UCSD-AML1 (cell line): ENCODE data around the gene P4HA2.

Source experiments
- DNase-seq: peaks from one replicate; lab custom pipeline; 2025; ENCODE audit not compliant: unreplicated experiment; lab: John Stamatoyannopoulos, UW

P4HA2 gene

GRCh38 chr5:132253008-132253441 lies 25.4 kb upstream of the P4HA2 start:
- DNase-seq: no peak

DNA sequence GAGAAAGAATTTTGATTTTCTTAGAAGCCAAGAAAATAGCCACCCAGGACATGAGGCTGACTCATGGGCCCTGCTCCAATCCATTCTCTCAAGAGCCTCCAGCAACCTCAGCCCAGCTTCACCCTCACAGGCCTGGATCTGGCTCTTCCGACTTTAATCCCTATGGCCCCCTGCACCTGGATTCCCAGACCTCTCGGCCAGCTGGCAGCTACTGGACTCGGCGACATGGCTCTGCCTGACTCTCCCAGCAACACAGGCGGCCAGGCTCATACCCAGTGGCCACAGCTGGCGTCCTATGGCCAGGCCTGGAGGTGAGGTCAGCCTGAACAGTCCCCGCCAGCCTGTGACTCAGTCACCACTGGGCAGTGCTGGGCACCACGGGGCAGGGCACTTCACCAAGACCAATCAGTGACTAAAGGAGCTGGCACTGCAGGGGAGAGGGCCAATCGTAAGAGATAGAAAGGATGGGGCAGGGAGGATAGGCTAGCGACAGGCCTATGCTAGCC lies 23.6 kb upstream of the P4HA2 start:
- DNase-seq: no peak

GRCh38 chr5:132250547-132250946 lies 22.9 kb upstream of the P4HA2 start:
- no peak for DNase-seq

DNA sequence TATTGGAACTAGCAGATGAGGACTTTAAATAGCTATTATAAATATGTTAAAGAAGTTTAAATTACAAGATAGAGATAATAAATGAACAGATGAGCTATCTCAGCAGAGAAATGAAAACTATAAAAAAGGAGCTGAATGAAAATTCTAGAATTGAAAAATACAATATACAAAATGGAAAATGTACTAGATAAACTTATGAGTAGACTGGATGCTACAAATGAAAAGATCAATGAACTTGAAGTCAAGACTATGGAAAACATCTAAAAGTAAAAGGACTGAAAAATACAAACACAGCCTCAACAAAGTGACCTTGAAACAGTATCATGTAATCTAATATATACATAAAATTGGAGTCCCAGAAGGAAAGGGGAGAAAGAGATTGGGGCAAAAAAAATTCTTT lies 19.2 kb upstream of the P4HA2 start:
- DNase-seq: no peak

DNA sequence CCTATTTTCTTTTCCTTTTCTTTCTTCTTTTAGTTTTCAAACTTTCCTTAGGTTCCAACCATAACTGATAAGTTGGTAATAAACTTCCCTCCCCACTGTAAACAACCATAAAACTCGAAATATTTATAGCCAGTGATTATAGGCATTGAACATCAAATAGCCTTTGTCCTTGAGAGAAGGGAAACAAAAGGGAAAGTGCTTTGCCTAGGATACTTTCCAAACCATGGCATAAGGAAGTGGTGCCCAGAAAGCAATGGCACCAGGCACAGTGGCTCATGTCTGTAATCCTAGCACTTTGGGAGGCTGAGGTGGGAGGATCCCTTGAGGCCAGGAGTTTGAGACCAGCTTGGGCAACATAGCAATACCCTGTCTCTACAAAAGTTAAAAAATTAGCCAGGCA lies 17.9 kb upstream of the P4HA2 start:
- DNase-seq: no peak

DNA sequence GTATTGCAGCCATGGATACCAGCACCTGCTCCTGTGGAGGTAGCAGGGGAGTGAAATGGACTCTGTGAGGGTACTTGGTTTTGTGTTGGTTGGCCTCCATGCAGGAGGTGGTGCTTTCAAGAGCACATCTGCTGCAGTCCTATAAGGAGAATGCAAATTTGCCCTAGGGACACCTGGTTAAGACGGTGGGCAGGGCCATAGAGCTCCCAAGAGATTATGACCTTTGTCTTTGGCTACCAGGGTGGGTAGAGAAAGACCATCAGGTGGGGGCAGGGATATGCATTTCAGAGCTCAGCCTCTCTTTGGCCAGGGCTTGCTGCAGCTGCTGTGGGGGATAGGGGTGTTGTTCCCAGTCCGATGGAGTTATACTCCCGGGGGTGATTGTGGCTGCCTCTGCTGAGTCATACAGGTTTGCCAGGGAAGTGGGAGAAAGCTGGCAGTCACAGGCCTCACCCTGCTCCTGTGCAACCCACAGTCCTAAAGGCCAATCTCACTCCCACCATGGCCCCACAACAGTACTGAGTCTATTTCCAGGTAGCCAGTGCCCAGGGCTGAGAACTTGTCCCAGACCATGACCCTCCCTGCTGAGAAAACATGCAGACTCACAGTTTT lies 15.8 kb upstream of the P4HA2 start:
- DNase-seq: no peak

DNA sequence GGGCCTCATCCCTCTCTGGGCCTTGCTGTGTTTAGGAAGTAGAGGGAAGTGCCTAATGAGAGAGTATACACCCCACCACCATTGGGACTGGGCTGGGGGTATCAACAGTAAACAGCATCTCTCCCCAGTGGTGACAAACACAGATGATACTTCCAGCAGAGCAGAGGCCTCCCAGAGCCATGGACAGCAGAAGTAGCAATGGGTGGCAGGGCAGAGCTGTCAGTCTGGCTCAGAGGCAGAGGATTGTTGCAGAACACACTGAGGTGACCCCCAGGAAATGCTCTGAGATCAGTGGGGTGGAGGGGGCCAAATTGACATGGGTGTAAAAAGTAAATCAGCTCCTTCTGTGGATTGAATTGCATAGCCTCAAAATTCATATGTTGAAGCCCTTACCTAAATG lies 12.1 kb upstream of the P4HA2 start:
- DNase-seq: no peak

DNA sequence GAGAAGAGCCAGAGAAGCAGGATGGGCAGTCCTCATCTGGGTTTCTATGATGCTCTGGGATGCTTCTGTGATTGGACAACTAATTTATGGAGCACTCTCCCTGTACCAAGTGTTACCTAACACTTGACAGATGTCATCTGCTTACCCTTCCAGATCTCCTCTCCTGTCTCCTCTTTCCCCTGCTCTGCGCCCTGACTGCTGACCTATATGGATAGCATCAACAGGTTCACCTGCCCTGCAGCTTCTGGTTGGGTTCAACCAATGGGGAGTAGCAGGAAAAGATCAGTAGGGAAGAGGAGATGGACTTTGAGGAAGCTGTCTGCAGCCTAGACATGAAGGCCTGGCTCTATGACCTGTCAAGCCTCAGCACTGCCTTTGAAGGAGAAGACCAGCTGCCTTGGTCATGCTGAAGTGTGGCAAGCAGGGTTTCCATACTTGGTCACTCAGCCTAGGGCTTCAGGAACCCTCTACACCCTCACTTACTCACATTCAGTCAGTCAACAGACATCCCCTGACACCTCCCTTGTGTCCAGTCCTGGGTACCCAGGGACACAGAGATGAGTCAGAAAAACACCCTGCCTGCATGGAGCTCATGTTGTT lies 11.3 kb upstream of the P4HA2 start:
- no peak for DNase-seq

GRCh38 chr5:132238169-132238744 lies 10.6 kb upstream of the P4HA2 start:
- DNase-seq: peak; percentile 43

GRCh38 chr5:132237670-132238069 lies 10.0 kb upstream of the P4HA2 start:
- no peak for DNase-seq

GRCh38 chr5:132237141-132237540 lies 9.5 kb upstream of the P4HA2 start:
- no peak for DNase-seq

DNA sequence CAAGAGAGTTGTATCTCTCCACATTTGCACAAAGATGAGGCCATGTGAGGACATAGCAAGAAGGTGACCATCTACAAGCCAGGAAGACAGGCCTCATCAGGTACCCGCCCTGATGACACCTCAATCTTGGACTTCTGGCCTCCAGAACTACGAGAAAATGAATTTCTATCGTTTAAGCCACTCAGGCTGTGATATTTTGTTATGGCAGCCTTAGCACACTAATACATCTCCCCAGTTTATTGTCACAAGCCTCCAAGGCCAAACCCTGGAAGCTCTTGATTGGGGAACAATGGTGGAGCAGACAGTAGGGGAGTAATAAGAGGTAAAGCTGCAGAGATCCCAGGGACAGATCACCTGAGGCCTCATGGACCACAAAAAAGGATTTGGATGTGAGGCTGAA lies 7.7 kb upstream of the P4HA2 start:
- no peak for DNase-seq

GRCh38 chr5:132234684-132235062 lies 7.0 kb upstream of the P4HA2 start:
- DNase-seq: no peak

DNA sequence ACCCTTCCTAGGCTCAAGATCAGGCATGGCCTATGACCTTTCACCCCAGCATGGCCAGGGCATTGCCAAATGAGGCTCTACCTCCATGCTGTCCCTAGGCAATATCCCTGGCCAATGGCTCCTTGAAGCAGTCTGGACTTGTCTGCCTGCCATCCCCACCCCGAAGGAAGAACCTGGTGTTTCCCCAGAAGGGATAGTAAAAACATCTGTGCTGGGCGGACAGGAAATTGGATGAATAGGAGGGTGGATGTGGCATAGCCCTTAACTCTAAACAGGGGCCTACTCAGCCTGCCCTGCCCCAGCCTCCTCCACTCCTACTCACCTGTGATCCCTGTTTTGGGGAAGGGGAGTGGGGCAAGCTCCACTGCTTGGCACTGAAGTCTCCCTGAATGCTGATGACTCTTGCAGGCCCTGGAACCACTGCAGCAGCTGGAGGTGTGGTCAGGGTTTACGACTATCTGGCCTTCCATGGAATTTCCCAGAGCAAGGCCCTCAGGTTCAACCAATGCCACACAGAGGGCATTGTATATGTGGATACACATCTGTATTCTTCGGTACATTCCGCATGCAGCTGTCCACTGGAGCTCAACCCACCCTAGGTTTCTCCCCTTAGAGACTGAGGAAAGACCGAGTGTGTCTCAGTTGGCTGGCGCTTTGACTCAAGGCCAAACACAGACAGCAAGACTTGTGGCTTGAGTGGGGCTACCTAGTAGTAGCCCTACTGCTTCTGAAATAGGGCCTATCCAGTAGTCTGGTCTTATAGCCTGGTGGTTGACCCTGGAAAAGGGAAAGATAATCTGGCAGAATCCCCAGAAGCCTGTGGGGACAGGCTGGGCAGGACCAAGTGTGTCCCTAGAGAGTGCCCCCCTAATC lies 6.4 kb upstream of the P4HA2 start:
- DNase-seq: no peak

GRCh38 chr5:132233081-132233480 lies 5.4 kb upstream of the P4HA2 start:
- no peak for DNase-seq

DNA sequence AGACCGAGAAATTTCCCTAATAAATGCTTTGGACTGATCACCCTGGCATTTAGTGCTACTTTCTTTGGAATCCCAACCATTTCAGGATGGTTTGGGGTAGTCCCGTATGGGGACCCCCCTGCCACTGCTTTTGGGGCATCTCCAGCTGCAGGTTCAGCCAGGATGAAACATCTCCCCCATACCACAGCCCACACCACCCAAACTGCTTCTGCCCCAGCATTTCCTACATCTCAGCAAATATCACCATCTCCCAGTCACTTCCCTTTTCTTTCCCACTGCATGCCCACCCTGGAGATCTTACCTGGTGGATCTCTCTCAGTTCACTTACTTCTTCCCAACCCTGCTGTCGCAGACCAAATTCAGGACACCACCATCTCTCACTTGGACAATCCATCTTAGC lies 4.8 kb upstream of the P4HA2 start:
- DNase-seq: no peak

DNA sequence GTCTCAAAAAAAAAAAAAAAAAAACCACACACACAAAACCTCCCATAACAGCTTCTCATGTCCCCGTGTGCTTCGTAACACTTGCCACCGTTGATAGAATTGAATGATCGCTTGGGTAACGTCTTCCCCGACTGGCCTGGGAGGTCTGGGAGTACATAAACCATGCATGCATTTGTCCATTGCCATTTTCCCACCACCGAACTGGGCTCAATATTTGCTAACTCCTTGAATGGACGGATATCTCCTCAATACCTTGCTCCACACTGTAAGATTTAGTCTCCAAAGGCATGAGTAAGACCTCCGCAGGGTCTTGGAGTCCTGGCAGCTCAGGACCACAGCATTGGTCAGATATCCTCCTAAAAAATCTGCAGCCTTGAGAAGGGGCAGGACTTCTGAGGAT lies 3.2 kb upstream of the P4HA2 start:
- DNase-seq: no peak

DNA sequence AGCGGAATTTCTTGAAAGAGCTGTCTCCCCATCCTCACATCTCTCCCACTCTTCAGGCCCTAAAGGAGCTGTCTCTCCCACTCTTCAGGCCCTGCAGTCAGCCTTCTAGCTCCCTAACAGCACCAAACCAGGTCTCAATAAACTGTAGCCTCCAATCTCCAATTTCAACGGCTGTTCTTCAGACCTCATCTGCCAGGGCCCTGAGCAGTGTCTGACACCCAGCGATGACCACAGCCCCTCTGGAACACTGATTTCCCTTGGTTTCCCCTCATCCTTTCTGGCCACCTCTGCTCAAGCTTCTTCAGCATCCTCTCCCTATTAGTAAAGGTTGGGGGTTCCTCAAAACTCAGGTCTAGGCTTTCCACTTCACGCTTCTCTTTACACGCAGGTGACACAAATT lies 1.6 kb upstream of the P4HA2 start:
- DNase-seq: no peak

- no peak for DNase-seq
These were observed 785 bp upstream of the P4HA2 start for GRCh38 chr5:132228241-132229035.

DNA sequence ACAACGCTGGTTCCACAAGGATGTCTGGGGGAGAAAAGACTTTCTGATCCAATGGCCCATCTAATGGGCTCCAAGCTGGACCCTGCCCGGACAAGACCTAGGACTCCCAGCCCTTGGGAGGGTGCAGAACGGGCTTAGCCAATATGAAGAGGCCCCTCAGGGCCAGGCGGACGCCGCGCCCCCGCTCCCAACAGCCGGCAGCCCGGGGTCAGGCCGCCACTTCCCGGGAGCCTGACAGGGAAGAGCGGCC lies 493 bp downstream of the P4HA2 start:
- no peak for DNase-seq

DNA sequence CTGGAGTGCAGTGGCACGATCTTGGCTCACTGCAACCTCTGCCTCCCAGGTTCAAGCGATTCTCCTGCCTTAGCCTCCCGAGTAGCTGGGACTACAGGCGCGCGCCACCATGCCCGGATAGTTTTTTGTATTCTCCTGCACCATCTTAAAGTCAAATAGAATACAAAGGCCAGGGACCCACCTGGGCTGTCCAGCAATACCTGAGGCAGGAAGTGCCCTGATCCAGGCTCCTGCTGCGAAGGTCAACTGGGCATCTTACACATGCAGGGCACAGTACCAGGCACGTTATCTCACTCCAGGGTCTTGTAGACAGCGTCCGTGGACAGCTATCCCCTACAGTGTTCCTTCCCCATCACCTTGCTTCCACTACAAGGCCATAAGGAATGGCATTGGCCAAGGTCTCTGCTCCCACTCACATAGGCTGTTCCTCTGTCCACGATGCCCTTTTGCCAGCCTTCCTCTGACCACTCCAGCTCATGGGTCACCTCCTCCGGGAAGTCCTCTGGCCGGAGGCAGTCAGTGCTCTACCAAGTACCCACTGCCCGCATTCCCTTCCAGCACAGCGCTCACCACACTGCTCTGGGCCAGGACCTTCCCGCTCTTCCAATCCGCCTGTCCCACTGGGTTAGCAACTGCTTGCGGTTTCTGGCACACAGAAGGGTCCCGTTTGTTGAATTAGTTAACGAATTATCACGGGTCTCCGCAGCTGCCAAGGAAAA lies 978 bp downstream of the P4HA2 start:
- no peak for DNase-seq
